ENCODE measurements around the gene PACS2. TPM values are rescaled to one million over a fixed set of nuclear protein-coding genes. Genes with fewer than 3 reads are reported as not detected.
A peak's percentile ranks its signal among the peaks of the same experiment; 100 is the strongest.

PACS2 gene
- 10 to 100 TPM; 17.8 to 39.2 TPM for polyA plus RNA-seq

- no peaks in the 10 kb centered on the region for H3K9me3 ChIP-seq (ENCODE audit: control insufficient read depth in 2 of 2, insufficient read depth in 1 of 2, low read depth in 1 of 2, low read length in 1 of 2)
- peak within 1 kb of the TSS; percentile 76 for H3K4me3 ChIP-seq (ENCODE audit: low read depth in 1 of 2, low read length in 2 of 2)
- no peaks in the 10 kb centered on the region for H3K36me3 ChIP-seq (ENCODE audit: control insufficient read depth in 2 of 2, insufficient read depth in 2 of 2, low read length in 1 of 2)
- 1% methylated on average over 46 to 163 of the region's 163 CpGs for WGBS, 2 donors
- H3K4me1 ChIP-seq (ENCODE audit: control insufficient read depth in 2 of 2, insufficient read depth in 2 of 2, low read length in 1 of 2) = peaks cover 9 to 18% of the 10 kb centered on the region in 2 donors
- H3K27ac ChIP-seq (ENCODE audit: low read depth in 2 of 2, low read length in 1 of 2) = peak within 1 kb of the TSS; percentile 91 to 94
- no peaks in the 10 kb centered on the region for H3K27me3 ChIP-seq (ENCODE audit: control insufficient read depth in 1 of 2, insufficient read depth in 2 of 2, low read length in 2 of 2)
Measured at GRCh38 chr14:105314287-105315200, at the start of gene PACS2. PACS2 (plus strand) TSS chr14:105314748; CDS start chr14:105314919, 171 bp downstream.

GRCh38 chr14:105267820-105268548 lies 46.6 kb upstream of the PACS2 start:
- Histone ChIP-seq H3K4me3 (ENCODE audit: low read depth in 1 of 2, low read length in 2 of 2) (no peak overlapping the region), H3K4me1 (ENCODE audit: control insufficient read depth in 2 of 2, insufficient read depth in 2 of 2, low read length in 1 of 2) (peaks cover 3 to 7% of the 10 kb centered on the region in 2 donors), H3K36me3 (ENCODE audit: control insufficient read depth in 2 of 2, insufficient read depth in 2 of 2, low read length in 1 of 2) (peaks cover 0 to 17% of the 10 kb centered on the region in 2 donors), H3K9me3 (ENCODE audit: control insufficient read depth in 2 of 2, insufficient read depth in 1 of 2, low read depth in 1 of 2, low read length in 1 of 2) (no peaks in the 10 kb centered on the region), H3K27ac (ENCODE audit: low read depth in 2 of 2, low read length in 1 of 2) (no peak overlapping the region), H3K27me3 (ENCODE audit: control insufficient read depth in 1 of 2, insufficient read depth in 2 of 2, low read length in 2 of 2) (no peaks in the 10 kb centered on the region)
- whole genome bisulfite sequencing, 2 donors = 90% methylated on average over 21 of the region's 21 CpGs

GRCh38 chr14:105268736-105269354 lies 45.7 kb upstream of the PACS2 start:
- H3K27me3 ChIP-seq (ENCODE audit: control insufficient read depth in 1 of 2, insufficient read depth in 2 of 2, low read length in 2 of 2) = no peaks in the 10 kb centered on the region
- H3K36me3 ChIP-seq (ENCODE audit: control insufficient read depth in 2 of 2, insufficient read depth in 2 of 2, low read length in 1 of 2) = peaks cover 0 to 17% of the 10 kb centered on the region in 2 donors
- H3K9me3 ChIP-seq (ENCODE audit: control insufficient read depth in 2 of 2, insufficient read depth in 1 of 2, low read depth in 1 of 2, low read length in 1 of 2) = no peaks in the 10 kb centered on the region
- H3K27ac ChIP-seq (ENCODE audit: low read depth in 2 of 2, low read length in 1 of 2) = no peak overlapping the region
- no peak overlapping the region for H3K4me3 ChIP-seq (ENCODE audit: low read depth in 1 of 2, low read length in 2 of 2)
- WGBS, 2 donors = 88 to 95% methylated on average over 18 of the region's 18 CpGs
- peaks cover 3 to 11% of the 10 kb centered on the region in 2 donors for H3K4me1 ChIP-seq (ENCODE audit: control insufficient read depth in 2 of 2, insufficient read depth in 2 of 2, low read length in 1 of 2)

GRCh38 chr14:105269405-105269804 lies 45.1 kb upstream of the PACS2 start:
- no peaks in the 10 kb centered on the region for H3K27me3 ChIP-seq (ENCODE audit: control insufficient read depth in 1 of 2, insufficient read depth in 2 of 2, low read length in 2 of 2)
- peaks cover 3 to 11% of the 10 kb centered on the region in 2 donors for H3K4me1 ChIP-seq (ENCODE audit: control insufficient read depth in 2 of 2, insufficient read depth in 2 of 2, low read length in 1 of 2)
- H3K36me3 ChIP-seq (ENCODE audit: control insufficient read depth in 2 of 2, insufficient read depth in 2 of 2, low read length in 1 of 2) = peaks cover 0 to 17% of the 10 kb centered on the region in 2 donors
- no peaks in the 10 kb centered on the region for H3K9me3 ChIP-seq (ENCODE audit: control insufficient read depth in 2 of 2, insufficient read depth in 1 of 2, low read depth in 1 of 2, low read length in 1 of 2)
- 87 to 90% methylated on average over 11 of the region's 11 CpGs for WGBS, 2 donors
- no peak overlapping the region for H3K4me3 ChIP-seq (ENCODE audit: low read depth in 1 of 2, low read length in 2 of 2)
- no peak overlapping the region for H3K27ac ChIP-seq (ENCODE audit: low read depth in 2 of 2, low read length in 1 of 2)

GRCh38 chr14:105271224-105271890 lies 43.2 kb upstream of the PACS2 start:
- Histone ChIP-seq H3K27me3 (ENCODE audit: control insufficient read depth in 1 of 2, insufficient read depth in 2 of 2, low read length in 2 of 2) (no peaks in the 10 kb centered on the region), H3K27ac (ENCODE audit: low read depth in 2 of 2, low read length in 1 of 2) (no peak overlapping the region), H3K9me3 (ENCODE audit: control insufficient read depth in 2 of 2, insufficient read depth in 1 of 2, low read depth in 1 of 2, low read length in 1 of 2) (no peaks in the 10 kb centered on the region), H3K4me1 (ENCODE audit: control insufficient read depth in 2 of 2, insufficient read depth in 2 of 2, low read length in 1 of 2) (peaks cover 3 to 11% of the 10 kb centered on the region in 2 donors), H3K4me3 (ENCODE audit: low read depth in 1 of 2, low read length in 2 of 2) (no peak overlapping the region), H3K36me3 (ENCODE audit: control insufficient read depth in 2 of 2, insufficient read depth in 2 of 2, low read length in 1 of 2) (peaks cover 0 to 19% of the 10 kb centered on the region in 2 donors)
- WGBS, 2 donors = 78 to 93% methylated on average over 20 to 22 of the region's 22 CpGs

GRCh38 chr14:105272623-105273022 lies 41.9 kb upstream of the PACS2 start:
- H3K4me3 ChIP-seq (ENCODE audit: low read depth in 1 of 2, low read length in 2 of 2) = no peak overlapping the region
- 75 to 78% methylated on average over 15 of the region's 15 CpGs for WGBS, 2 donors
- H3K27me3 ChIP-seq (ENCODE audit: control insufficient read depth in 1 of 2, insufficient read depth in 2 of 2, low read length in 2 of 2) = no peaks in the 10 kb centered on the region
- H3K27ac ChIP-seq (ENCODE audit: low read depth in 2 of 2, low read length in 1 of 2) = no peak overlapping the region
- peaks cover 3 to 11% of the 10 kb centered on the region in 2 donors for H3K4me1 ChIP-seq (ENCODE audit: control insufficient read depth in 2 of 2, insufficient read depth in 2 of 2, low read length in 1 of 2)
- H3K9me3 ChIP-seq (ENCODE audit: control insufficient read depth in 2 of 2, insufficient read depth in 1 of 2, low read depth in 1 of 2, low read length in 1 of 2) = no peaks in the 10 kb centered on the region
- peaks cover 0 to 19% of the 10 kb centered on the region in 2 donors for H3K36me3 ChIP-seq (ENCODE audit: control insufficient read depth in 2 of 2, insufficient read depth in 2 of 2, low read length in 1 of 2)

GRCh38 chr14:105273062-105273461 lies 41.5 kb upstream of the PACS2 start:
- Histone ChIP-seq H3K36me3 (ENCODE audit: control insufficient read depth in 2 of 2, insufficient read depth in 2 of 2, low read length in 1 of 2) (peaks cover 0 to 19% of the 10 kb centered on the region in 2 donors), H3K4me1 (ENCODE audit: control insufficient read depth in 2 of 2, insufficient read depth in 2 of 2, low read length in 1 of 2) (peaks cover 3 to 11% of the 10 kb centered on the region in 2 donors), H3K4me3 (ENCODE audit: low read depth in 1 of 2, low read length in 2 of 2) (no peak overlapping the region), H3K27ac (ENCODE audit: low read depth in 2 of 2, low read length in 1 of 2) (peak overlapping the region in 1 of 2 donors; percentile 13), H3K27me3 (ENCODE audit: control insufficient read depth in 1 of 2, insufficient read depth in 2 of 2, low read length in 2 of 2) (no peaks in the 10 kb centered on the region), H3K9me3 (ENCODE audit: control insufficient read depth in 2 of 2, insufficient read depth in 1 of 2, low read depth in 1 of 2, low read length in 1 of 2) (no peaks in the 10 kb centered on the region)
- 58 to 66% methylated on average over 12 of the region's 12 CpGs for WGBS, 2 donors

- peaks cover 3 to 11% of the 10 kb centered on the region in 2 donors for H3K4me1 ChIP-seq (ENCODE audit: control insufficient read depth in 2 of 2, insufficient read depth in 2 of 2, low read length in 1 of 2)
- H3K9me3 ChIP-seq (ENCODE audit: control insufficient read depth in 2 of 2, insufficient read depth in 1 of 2, low read depth in 1 of 2, low read length in 1 of 2) = no peaks in the 10 kb centered on the region
- H3K27me3 ChIP-seq (ENCODE audit: control insufficient read depth in 1 of 2, insufficient read depth in 2 of 2, low read length in 2 of 2) = no peaks in the 10 kb centered on the region
- H3K27ac ChIP-seq (ENCODE audit: low read depth in 2 of 2, low read length in 1 of 2) = no peak overlapping the region
- H3K36me3 ChIP-seq (ENCODE audit: control insufficient read depth in 2 of 2, insufficient read depth in 2 of 2, low read length in 1 of 2) = peaks cover 0 to 11% of the 10 kb centered on the region in 2 donors
- WGBS, 2 donors = 86 to 90% methylated on average over 6 of the region's 6 CpGs
- H3K4me3 ChIP-seq (ENCODE audit: low read depth in 1 of 2, low read length in 2 of 2) = no peak overlapping the region
Measured at GRCh38 chr14:105274637-105275036, 39.9 kb upstream of the PACS2 start.

Measured in esophagus (tissue), 2 donors.